ENCODE data around the gene MC3R.

The MC3R gene

DNA sequence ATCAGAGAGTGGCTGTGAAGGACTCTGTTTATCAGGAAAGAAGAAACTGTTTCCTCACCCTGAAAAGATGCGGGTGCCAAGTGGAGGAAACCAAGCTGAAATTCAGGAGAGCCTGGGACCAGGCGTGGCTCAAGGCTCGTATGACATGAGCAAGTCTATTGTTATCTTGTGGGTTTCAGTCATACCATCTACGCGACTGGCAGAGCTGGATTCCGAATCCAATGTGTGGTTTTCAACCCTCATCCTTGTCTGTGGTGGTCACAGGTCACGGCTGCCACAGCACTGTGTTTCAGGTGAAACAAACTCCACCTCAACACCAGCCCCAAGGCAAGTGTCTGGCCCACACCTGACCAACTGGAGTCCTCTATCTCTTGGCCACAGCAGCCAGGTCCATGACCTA lies 9.1 kb downstream of the MC3R start:
- no peak for DNase-seq

DNA sequence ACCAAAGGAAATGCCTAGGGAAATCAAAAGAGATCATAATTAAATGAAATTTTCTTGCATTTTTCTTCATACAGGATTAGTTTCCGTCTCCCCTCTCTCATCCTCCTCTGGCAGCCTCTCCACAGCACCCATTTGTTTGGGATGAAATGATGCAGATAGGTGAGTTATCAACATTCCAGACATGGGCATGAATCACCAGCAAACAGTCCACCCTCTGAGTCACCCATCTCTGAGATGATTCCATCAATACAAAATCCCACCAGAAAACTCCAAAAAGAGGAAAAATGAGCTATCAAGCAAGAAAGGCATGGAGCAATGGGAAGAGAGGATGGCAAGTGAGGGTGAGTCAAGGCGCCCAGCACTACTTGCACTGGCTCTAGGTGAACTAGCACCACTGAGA lies 11.4 kb downstream of the MC3R start:
- no peak for DNase-seq

- no peak for DNase-seq
Measured at GRCh38 chr20:56268536-56268935, 20.0 kb downstream of the MC3R start.

- no peak for DNase-seq
Measured at GRCh38 chr20:56271974-56272373, 23.4 kb downstream of the MC3R start.

DNA sequence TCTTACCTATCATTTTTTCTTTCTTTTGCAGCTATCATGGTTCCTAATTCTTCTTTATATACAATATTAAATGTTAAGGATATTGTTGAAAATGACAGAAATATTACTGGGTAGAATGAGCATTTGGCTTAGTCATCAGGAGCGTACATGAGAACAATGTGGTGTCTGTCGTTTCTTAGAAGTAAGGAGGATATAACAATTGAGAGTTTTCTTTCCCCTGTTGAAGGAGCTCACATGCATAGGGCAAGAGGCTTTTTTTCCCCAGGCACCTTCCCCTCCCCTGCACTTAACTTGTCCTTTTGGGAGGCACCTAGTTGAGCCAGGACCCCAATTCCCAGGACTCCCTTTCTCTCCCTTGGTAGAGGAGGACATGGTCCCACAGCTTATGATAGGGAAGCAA lies 25.0 kb downstream of the MC3R start:
- DNase-seq = no peak

DNA sequence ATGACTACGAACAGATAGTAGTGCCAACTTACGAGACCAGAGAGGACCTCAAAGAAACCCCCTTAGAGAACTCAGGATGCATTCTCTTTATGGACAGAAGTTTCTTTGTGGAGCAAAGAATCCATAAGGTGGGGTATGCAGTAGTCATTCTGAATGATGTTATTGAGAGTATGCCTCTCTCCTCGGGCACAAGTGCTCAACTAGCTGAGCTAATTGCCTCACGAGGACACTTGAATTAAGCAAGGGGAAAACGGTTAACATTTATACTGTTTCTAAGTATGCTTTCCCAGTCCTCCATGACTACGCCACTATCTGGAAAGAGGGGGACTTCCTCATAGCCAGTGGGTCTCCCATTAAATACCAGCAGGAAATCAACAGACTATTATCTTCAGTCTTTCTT lies 25.6 kb downstream of the MC3R start:
- DNase-seq = no peak

GRCh38 chr20:56278196-56278595 lies 29.7 kb downstream of the MC3R start:
- no peak for DNase-seq

- no peak for DNase-seq
Measured at GRCh38 chr20:56285496-56285895, 37.0 kb downstream of the MC3R start.

DNA sequence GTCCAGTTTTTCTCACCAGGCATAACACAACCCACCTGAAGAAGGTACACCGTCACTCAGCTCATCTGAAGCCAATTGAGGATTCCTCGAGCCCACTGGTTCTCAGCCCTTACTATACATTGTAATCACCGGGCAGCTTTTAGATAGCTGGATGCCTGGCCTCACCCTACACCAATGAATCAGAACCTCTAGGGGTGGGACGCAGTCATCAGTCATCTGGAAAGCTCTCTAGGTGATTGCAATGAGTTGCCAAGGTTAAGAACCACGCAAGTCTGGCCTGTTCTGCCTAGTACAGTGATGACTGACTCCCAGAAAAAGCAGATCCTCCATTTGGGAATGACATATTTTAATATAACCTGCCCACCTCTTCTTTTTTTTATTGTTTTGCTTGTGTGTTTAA lies 41.1 kb downstream of the MC3R start:
- DNase-seq = no peak

DNA sequence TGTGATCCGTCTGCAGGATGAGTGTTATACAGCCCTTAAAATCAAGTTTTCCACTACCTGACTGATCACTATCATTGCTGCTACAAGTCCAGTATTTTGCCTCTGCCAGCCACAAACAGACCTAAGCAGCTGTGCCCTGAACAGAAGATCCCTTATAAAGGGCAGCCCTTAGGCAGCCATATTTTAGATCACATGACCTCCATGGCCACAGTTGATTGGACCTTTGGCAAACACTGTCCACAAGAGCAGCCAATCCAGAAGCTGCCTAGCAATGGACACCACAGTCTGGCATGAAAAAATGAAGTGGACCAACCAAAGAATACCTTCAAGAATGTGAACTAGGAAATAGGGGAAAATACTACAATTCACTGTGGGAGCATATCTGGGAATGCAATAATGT lies 50.8 kb downstream of the MC3R start:
- no peak for DNase-seq

Data from fibroblast of skin of right quadriceps (primary cell).